GM20000 (cell line): Measurements from ENCODE around the gene ANKMY1.

Experiments
- DNase-seq: peaks from one replicate; pipeline ENCODE4 v3.0.0; 2012; ENCODE audit warnings: low spot score
- CTCF ChIP-seq: IDR thresholded peaks from 2 replicates; pipeline ENCODE4 v1.5.1; 2012; ENCODE audit warnings: mild to moderate bottlenecking, control low read depth; ENCODE audit errors: extremely low read depth, missing control alignments

Gene ANKMY1

GRCh38 chr2:240510513-240511210 is 47.1 kb downstream of the ANKMY1 start:
- no peak for TF ChIP-seq CTCF
- no peak for DNase-seq

- no peak for DNase-seq
- TF ChIP-seq CTCF, result no peak
Measured at GRCh38 chr2:240509667-240510512, 47.9 kb downstream of the ANKMY1 start.

GRCh38 chr2:240508832-240509545 is 48.8 kb downstream of the ANKMY1 start:
- no peak for TF ChIP-seq CTCF
- no peak for DNase-seq

- DNase-seq, result no peak
- TF ChIP-seq CTCF, result no peak
Measured at GRCh38 chr2:240507778-240508251, 50.0 kb downstream of the ANKMY1 start.

- DNase-seq, result no peak
- TF ChIP-seq CTCF, result no peak
Measured at GRCh38 chr2:240507060-240507777, 50.6 kb downstream of the ANKMY1 start.

GRCh38 chr2:240506406-240507059 is 51.3 kb downstream of the ANKMY1 start:
- TF ChIP-seq CTCF, result no peak
- no peak for DNase-seq
